GM21825 (cell line): ENCODE results near the gene SELENBP1.
"Not testable (repeated sequence)": the region's sequence is repeated elsewhere in the genome, so short reads cannot be mapped to it uniquely, and the experiment has no call there.

Experiments
- ATAC-seq: cut with Tn5 transposase; IDR thresholded peaks from one replicate; pipeline ENCODE4 v1.9.1; 2021; ENCODE audit warnings: mild to moderate bottlenecking, moderate library complexity; ENCODE audit not compliant: unreplicated experiment

Gene SELENBP1

GRCh38 chr1:151372058-151372934 lies at the start of gene SELENBP1:
TSS of gene SELENBP1 (minus strand) at chr1:151372705. CDS start at chr1:151372641, 64 bp downstream.
- no peak for ATAC-seq

GRCh38 chr1:151419819-151420218 lies 47.3 kb upstream of the SELENBP1 start:
- no peak for ATAC-seq

GRCh38 chr1:151418081-151418480 lies 45.6 kb upstream of the SELENBP1 start:
- ATAC-seq, result no peak

GRCh38 chr1:151416231-151416630 lies 43.7 kb upstream of the SELENBP1 start:
- ATAC-seq, result no peak

- no peak for ATAC-seq
Observed at GRCh38 chr1:151411884-151412283, 39.4 kb upstream of the SELENBP1 start.

GRCh38 chr1:151408891-151409290 lies 36.4 kb upstream of the SELENBP1 start:
- ATAC-seq, result no peak

GRCh38 chr1:151407304-151407703 lies 34.8 kb upstream of the SELENBP1 start:
- no peak for ATAC-seq

- no peak for ATAC-seq
Observed at GRCh38 chr1:151406176-151406575, 33.7 kb upstream of the SELENBP1 start.

GRCh38 chr1:151405187-151405951 lies 32.9 kb upstream of the SELENBP1 start:
- no peak for ATAC-seq

- ATAC-seq, result no peak
Observed at GRCh38 chr1:151403612-151404011, 31.1 kb upstream of the SELENBP1 start.

GRCh38 chr1:151402764-151403163 lies 30.3 kb upstream of the SELENBP1 start:
- no peak for ATAC-seq

GRCh38 chr1:151401860-151402259 lies 29.4 kb upstream of the SELENBP1 start:
- ATAC-seq, result no peak

- ATAC-seq, result no peak
Observed at GRCh38 chr1:151401125-151401788, 28.8 kb upstream of the SELENBP1 start.

GRCh38 chr1:151399324-151400171 lies 27.0 kb upstream of the SELENBP1 start, which contains the start of gene PSMB4:
TSS of gene PSMB4 (plus strand) at chr1:151399573. CDS start at chr1:151399588, 15 bp downstream.
- peak; percentile 85 for ATAC-seq

- ATAC-seq, result not testable (repeated sequence)
Observed at GRCh38 chr1:151396265-151396664, 23.8 kb upstream of the SELENBP1 start.

- no peak for ATAC-seq
Observed at GRCh38 chr1:151393583-151393982, 21.1 kb upstream of the SELENBP1 start.

GRCh38 chr1:151391079-151391563 lies 18.6 kb upstream of the SELENBP1 start:
- no peak for ATAC-seq

GRCh38 chr1:151390221-151391078 lies 17.9 kb upstream of the SELENBP1 start:
- not testable (repeated sequence) for ATAC-seq

- ATAC-seq, result no peak
Observed at GRCh38 chr1:151386002-151386401, 13.5 kb upstream of the SELENBP1 start.
